Measurements from ENCODE around the gene SPEN.
"Not testable (repeated sequence)": the region's sequence is repeated elsewhere in the genome, so short reads cannot be mapped to it uniquely, and the experiment has no call there.

DNA sequence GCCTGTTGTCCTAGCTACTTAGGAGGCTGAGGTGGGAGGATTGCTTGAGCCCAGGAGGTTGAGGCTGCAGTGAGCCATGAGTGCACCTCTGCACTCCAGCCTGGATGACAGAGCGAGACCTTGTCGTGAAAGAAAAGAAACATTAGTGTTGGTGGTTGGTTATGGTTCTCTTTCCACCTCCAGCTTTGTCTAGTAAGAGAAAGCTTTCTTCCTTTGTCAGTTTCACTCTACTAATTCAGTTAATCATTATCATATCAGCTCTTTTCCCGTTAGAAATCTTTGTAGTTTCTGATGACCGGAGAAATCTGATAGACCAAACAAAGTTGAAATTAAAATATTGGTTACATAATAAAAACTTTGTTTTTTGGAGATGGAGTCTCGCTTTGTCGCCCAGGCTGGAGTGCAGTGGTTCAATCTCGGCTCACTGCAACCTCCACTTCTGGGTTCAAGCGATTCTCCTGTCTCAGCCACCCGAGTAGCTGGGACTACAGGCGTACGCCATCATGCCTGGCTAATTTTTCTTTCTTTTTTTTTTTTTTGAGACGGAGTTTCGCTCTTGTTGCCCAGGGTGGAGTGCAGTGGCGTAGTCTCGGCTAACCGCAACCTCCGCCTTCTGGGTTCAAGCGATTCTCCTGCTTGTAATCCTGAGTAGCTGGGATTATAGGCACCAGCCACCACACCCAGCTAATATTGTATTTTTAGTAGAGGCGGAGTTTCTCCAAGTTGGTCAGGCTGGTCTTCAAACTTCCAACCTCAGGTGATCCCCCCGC is 49.5 kb downstream of the SPEN start:
- TF ChIP-seq, protein P1, sequence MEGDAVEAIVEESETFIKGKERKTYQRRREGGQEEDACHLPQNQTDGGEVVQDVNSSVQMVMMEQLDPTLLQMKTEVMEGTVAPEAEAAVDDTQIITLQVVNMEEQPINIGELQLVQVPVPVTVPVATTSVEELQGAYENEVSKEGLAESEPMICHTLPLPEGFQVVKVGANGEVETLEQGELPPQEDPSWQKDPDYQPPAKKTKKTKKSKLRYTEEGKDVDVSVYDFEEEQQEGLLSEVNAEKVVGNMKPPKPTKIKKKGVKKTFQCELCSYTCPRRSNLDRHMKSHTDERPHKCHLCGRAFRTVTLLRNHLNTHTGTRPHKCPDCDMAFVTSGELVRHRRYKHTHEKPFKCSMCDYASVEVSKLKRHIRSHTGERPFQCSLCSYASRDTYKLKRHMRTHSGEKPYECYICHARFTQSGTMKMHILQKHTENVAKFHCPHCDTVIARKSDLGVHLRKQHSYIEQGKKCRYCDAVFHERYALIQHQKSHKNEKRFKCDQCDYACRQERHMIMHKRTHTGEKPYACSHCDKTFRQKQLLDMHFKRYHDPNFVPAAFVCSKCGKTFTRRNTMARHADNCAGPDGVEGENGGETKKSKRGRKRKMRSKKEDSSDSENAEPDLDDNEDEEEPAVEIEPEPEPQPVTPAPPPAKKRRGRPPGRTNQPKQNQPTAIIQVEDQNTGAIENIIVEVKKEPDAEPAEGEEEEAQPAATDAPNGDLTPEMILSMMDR (IDR thresholded peaks at IDR 0.05) = not testable (repeated sequence)
- not testable (repeated sequence) for TF ChIP-seq POLR2A (IDR thresholded peaks at IDR 0.05)

Measured in uterus (tissue), 2 donors.